Activated CD4-positive, alpha-beta T cell treated with anti-CD3 and anti-CD28 coated beads, Interleukin-2, amount 10 ng/mL, durations not matched to agents 7 days and 5 days (primary cell): Measurements from ENCODE around the gene PDE8A. TPM values are rescaled to one million over a fixed set of nuclear protein-coding genes. Genes with fewer than 3 reads are reported as not detected.

Experiments
- CTCF ChIA-PET: fragments of 350-600 bp; sonication (Branson Sonifier 250); formaldehyde crosslinking; loops from one replicate; lab custom pipeline; 2021; ENCODE audit warnings: antibody characterized with exemption; lab: Charles Lee
- POLR2A ChIA-PET: fragments of 350-600 bp; sonication (Branson Sonifier 250); formaldehyde crosslinking; loops from one replicate; lab custom pipeline; 2021; ENCODE audit warnings: antibody characterized with exemption; lab: Charles Lee
- DNase-seq: peaks from one replicate; pipeline ENCODE4 v3.0.0-alpha.2; 2020
- H3K27ac Mint-ChIP-seq: one replicate; pipeline ENCODE4 v1.8.0; 2021; ENCODE audit warnings: mild to moderate bottlenecking, moderate library complexity, mixed read lengths
- H3K27me3 Mint-ChIP-seq: one replicate; pipeline ENCODE4 v1.8.0; 2021; ENCODE audit warnings: mixed read lengths
- H3K36me3 Mint-ChIP-seq: one replicate; pipeline ENCODE4 v1.8.0; 2021; ENCODE audit warnings: low read depth, mixed read lengths
- H3K4me1 Mint-ChIP-seq: one replicate; pipeline ENCODE4 v1.8.0; 2021; ENCODE audit warnings: mixed read lengths
- H3K4me3 Mint-ChIP-seq: one replicate; pipeline ENCODE4 v1.8.0; 2021; ENCODE audit warnings: mild to moderate bottlenecking, moderate library complexity, mixed read lengths
- H3K9me3 Mint-ChIP-seq: one replicate; pipeline ENCODE4 v1.8.0; 2021; ENCODE audit warnings: mixed read lengths
- total RNA-seq, 2 experiments: library from RNA; stranded (reverse); gene quantifications; one replicate each; pipeline ENCODE4 v1.2.3, GENCODE V29; 2021

PDE8A gene
- total RNA-seq, 2 experiments from 2014 or later = 17.0 to 18.2 TPM

DNA sequence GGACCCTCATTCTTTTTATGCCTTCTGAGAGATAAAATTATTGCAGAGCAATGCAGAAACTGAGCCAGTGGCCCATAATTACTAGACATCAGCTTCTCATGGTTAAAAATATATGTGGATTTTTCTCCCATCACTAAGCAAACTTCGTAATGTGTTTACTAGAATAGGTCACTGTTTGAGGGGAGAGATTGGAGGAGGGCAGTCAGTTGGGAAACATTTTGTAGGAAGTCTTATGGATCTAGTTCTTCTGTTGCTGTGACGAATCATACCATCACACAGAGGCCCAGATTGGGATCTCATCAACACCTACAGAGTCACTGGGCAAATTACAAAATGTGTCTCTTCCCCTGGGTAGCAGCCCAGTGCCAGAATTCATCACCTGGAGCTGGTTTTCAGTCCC, 81.4 kb downstream of the PDE8A start:
- Mint-ChIP-seq H3K4me1 (peaks cover 15% of the 10 kb centered on the region), H3K27ac (no peak overlapping the region)

GRCh38 chr15:85063522-85064079, 81.9 kb downstream of the PDE8A start:
- ChIA-PET POLR2A (no interaction called here), CTCF (interaction anchor here (1.1 kb wide), 1 partner anchor 299 kb away, joined by 3 read pairs; no protein-coding TSS in a partner anchor)
- Mint-ChIP-seq H3K4me1 (peaks cover 15% of the 10 kb centered on the region), H3K9me3 (peaks cover 17% of the 10 kb centered on the region), H3K27ac (no peak overlapping the region), H3K36me3 (peaks cover 18% of the 10 kb centered on the region), H3K27me3 (no peaks in the 10 kb centered on the region), H3K4me3 (no peak overlapping the region)
- DNase-seq = no peak

More for the DNA sequence above, 81.4 kb downstream of the PDE8A start:
- H3K27me3 Mint-ChIP-seq = no peaks in the 10 kb centered on the region
- peaks cover 17% of the 10 kb centered on the region for H3K9me3 Mint-ChIP-seq
- no peak overlapping the region for H3K4me3 Mint-ChIP-seq
- peaks cover 14% of the 10 kb centered on the region for H3K36me3 Mint-ChIP-seq
- CTCF ChIA-PET = interaction anchor here (1.1 kb wide), 1 partner anchor 300 kb away, joined by 3 read pairs; no protein-coding TSS in a partner anchor
- DNase-seq = no peak
- POLR2A ChIA-PET = no interaction called here

GRCh38 chr15:85064710-85065109, 83.1 kb downstream of the PDE8A start:
- Mint-ChIP-seq H3K36me3 (peaks cover 18% of the 10 kb centered on the region), H3K27me3 (no peaks in the 10 kb centered on the region), H3K4me1 (peaks cover 8% of the 10 kb centered on the region), H3K27ac (no peak overlapping the region), H3K9me3 (peaks cover 10% of the 10 kb centered on the region), H3K4me3 (no peak overlapping the region)
- CTCF ChIA-PET = no interaction called here
- no peak for DNase-seq
- POLR2A ChIA-PET = no interaction called here

DNA sequence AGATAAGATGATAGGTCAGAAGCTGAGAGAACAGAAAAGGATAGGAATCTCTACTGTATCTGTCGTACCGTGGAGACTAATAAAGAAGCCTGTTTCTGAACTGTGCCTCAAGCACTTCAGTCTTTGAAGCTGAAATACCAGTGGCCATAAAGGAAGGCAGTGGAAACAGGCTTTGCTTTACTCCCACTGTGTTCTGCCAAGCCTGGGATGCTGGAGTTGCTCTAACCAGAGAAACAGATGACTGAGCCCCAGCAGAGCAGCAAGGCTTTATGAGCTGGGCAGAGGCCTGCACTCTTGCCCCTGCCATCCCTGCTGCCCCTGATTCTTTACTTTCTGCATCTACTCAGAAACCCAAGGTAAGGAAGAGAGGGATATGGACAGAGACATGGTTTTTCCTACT, 89.4 kb downstream of the PDE8A start:
- peaks cover 9% of the 10 kb centered on the region for H3K36me3 Mint-ChIP-seq
- peaks cover 6% of the 10 kb centered on the region for H3K4me1 Mint-ChIP-seq
- H3K9me3 Mint-ChIP-seq = no peaks in the 10 kb centered on the region
- ChIA-PET POLR2A (no interaction called here), CTCF (interaction anchor here (1.2 kb wide), 1 partner anchor 43 kb away, joined by 3 read pairs; no protein-coding TSS in a partner anchor)
- no peaks in the 10 kb centered on the region for H3K27me3 Mint-ChIP-seq
- DNase-seq = no peak
- H3K4me3 Mint-ChIP-seq = no peak overlapping the region
- H3K27ac Mint-ChIP-seq = no peak overlapping the region

DNA sequence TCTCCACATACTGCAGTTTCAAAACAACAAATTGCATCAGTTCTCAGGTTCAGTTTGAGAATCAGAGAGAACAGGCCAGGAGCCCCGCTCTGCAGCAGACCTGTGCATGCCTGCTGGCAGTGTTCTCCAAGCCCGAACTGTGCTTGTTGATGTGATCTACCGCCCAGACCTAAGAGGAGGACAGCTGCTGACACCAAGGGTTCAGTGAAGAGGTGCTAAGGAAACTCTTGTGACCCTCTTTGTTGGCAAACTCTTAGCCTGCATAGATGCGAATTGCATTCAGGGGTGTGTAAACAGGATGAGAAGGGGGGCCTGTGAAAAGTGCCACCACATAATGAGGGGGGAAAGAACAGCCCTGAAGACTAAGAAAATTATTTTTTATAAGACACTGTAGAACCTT, 89.8 kb downstream of the PDE8A start:
- H3K27me3 Mint-ChIP-seq = no peaks in the 10 kb centered on the region
- no peak for DNase-seq
- no peak overlapping the region for H3K4me3 Mint-ChIP-seq
- ChIA-PET CTCF (no interaction called here), POLR2A (no interaction called here)
- no peaks in the 10 kb centered on the region for H3K9me3 Mint-ChIP-seq
- H3K36me3 Mint-ChIP-seq = peaks cover 9% of the 10 kb centered on the region
- H3K27ac Mint-ChIP-seq = no peak overlapping the region
- H3K4me1 Mint-ChIP-seq = peaks cover 6% of the 10 kb centered on the region

DNA sequence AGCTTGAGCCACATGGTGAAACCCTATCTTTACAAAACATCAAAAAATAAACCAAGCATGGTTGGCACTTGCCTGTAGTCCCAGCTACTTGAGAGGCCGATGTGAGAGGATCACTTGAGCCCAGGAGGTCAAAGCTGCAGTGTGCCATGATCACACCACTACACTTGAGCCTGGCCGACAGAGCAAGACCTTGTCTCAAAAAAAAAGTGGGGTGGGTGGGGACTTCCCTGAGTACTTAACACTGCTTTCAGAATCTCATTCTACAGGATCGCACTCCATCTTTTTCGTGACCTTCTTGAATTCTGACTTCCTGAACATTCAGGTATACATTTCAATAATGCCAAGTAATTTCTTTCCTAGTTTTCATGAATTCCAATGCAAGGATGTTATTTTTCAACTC, 91.3 kb downstream of the PDE8A start:
- no peak overlapping the region for H3K27ac Mint-ChIP-seq
- H3K27me3 Mint-ChIP-seq = no peaks in the 10 kb centered on the region
- peaks cover 6% of the 10 kb centered on the region for H3K4me1 Mint-ChIP-seq
- no peaks in the 10 kb centered on the region for H3K9me3 Mint-ChIP-seq
- ChIA-PET CTCF (no interaction called here), POLR2A (no interaction called here)
- no peak overlapping the region for H3K4me3 Mint-ChIP-seq
- peaks cover 10% of the 10 kb centered on the region for H3K36me3 Mint-ChIP-seq
- no peak for DNase-seq

DNA sequence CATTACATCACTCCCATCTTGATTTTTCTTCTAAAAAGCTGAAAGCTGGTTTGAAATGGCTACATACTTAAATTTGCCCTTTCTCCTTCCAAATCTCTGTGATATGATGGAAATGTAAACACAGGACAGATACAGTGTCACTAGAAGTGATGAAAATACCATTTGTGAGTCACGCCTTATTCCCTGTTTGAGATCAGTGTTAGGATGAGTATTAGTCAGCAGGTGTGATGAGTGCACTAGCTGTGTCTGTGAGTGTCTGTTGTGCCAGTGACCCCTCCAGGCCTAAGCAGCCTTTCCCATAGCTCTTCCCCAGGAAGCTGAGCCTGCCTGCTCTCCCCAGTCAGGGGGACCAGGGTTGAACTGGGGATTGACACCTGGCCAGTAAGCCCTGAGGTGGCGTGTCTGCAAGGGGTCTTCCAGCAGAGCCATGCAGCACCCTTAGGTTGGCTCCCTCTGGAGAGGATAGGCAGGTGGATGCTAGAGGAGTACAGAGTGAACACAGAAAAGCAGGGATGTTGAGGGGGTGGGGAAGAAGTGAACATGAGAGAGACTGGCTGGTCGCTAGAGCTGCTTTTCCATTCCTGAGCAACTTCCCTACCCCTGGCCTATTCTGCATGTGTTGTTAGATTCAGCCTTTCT, 92.0 kb downstream of the PDE8A start:
- Mint-ChIP-seq H3K9me3 (no peaks in the 10 kb centered on the region), H3K27ac (no peak overlapping the region), H3K4me3 (no peak overlapping the region), H3K4me1 (peaks cover 6% of the 10 kb centered on the region), H3K27me3 (no peaks in the 10 kb centered on the region), H3K36me3 (peaks cover 7% of the 10 kb centered on the region)
- POLR2A ChIA-PET = no interaction called here
- CTCF ChIA-PET = no interaction called here
- no peak for DNase-seq

DNA sequence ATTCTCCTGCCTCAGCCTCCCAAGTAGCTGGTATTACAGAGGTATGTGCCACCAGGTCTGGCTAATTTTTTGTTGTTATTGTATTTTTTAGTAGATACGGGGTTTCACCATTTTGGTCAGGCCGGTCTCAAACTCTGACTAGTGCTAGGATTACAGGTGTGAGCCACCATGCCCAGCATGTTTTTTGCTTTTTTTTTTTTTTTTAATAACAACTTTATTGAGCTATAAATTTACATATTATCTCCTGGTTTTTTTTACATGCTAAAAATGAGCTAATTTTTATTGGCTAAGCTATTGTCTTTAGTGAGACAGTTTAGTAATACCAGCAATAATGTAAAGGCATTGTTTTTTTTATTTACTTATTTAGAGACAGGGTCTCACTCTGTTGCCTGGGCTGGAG, 105.2 kb downstream of the PDE8A start:
- H3K27ac Mint-ChIP-seq = no peak overlapping the region
- peaks cover 13% of the 10 kb centered on the region for H3K36me3 Mint-ChIP-seq
- CTCF ChIA-PET = no interaction called here
- H3K4me3 Mint-ChIP-seq = no peak overlapping the region
- POLR2A ChIA-PET = no interaction called here
- no peaks in the 10 kb centered on the region for H3K27me3 Mint-ChIP-seq
- no peaks in the 10 kb centered on the region for H3K4me1 Mint-ChIP-seq
- no peak for DNase-seq
- no peaks in the 10 kb centered on the region for H3K9me3 Mint-ChIP-seq

DNA sequence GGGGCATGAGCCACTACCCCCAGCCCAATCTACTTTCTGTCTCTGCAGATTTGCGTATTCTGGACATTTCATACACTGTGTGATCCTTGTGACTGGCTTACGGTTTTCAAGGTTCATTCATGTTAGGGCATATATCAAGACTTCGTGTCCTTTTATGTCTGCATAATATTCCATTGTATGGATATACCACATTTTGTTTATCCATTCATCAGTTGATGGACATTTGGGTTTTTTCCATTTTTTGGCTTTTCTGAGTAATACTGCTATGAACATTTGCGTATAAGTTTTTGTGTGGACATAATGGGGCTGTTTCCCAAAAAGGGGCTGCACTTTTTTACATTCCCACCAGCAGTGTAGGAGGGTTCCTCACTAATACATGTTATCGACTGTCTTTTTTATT, 106.6 kb downstream of the PDE8A start:
- Mint-ChIP-seq H3K27me3 (no peaks in the 10 kb centered on the region), H3K4me1 (no peaks in the 10 kb centered on the region), H3K9me3 (no peaks in the 10 kb centered on the region), H3K36me3 (peaks cover 17% of the 10 kb centered on the region), H3K27ac (no peak overlapping the region), H3K4me3 (no peak overlapping the region)
- DNase-seq = no peak
- ChIA-PET CTCF (interaction anchor here (0.7 kb wide), 1 partner anchor 8 kb away, joined by 3 read pairs; no protein-coding TSS in a partner anchor), POLR2A (no interaction called here)

DNA sequence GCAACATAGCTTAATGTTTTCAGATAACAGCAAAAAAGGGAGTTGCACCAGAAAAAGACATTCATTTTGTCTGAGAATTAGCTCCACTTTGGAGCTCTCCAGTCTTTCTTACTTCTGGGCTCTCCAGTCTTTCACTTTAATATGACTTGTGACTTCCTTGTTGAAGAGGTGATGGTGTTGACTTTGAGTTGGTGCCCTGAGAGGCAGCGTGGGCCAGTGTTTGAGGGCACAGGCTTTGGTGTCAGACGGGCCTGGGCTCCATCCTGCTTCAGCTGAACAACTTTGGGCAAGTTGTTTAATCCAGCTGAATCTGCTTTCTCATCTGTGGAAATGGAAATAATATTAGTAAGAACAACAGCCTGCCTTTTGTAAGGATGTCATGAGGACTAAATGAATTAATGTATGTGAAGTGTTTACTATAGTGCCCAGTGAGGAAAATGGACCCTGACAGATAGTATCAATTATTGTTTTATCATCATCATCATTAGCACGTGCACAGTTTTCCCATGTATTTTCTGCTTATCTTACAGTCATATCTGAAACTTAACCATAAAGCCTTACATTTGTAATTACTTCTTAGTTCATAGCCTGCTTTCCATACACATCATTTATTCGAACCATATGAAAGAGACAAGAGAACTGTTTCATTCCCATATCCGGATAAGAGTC, 108.4 kb downstream of the PDE8A start:
- POLR2A ChIA-PET = no interaction called here
- no peaks in the 10 kb centered on the region for H3K4me1 Mint-ChIP-seq
- H3K36me3 Mint-ChIP-seq = peaks cover 21% of the 10 kb centered on the region
- H3K4me3 Mint-ChIP-seq = no peak overlapping the region
- no peaks in the 10 kb centered on the region for H3K27me3 Mint-ChIP-seq
- CTCF ChIA-PET = no interaction called here
- DNase-seq = no peak
- no peaks in the 10 kb centered on the region for H3K9me3 Mint-ChIP-seq
- H3K27ac Mint-ChIP-seq = no peak overlapping the region

GRCh38 chr15:85091990-85092389, 110.3 kb downstream of the PDE8A start:
- Mint-ChIP-seq H3K27me3 (no peaks in the 10 kb centered on the region), H3K4me3 (no peak overlapping the region), H3K4me1 (no peaks in the 10 kb centered on the region), H3K36me3 (peaks cover 18% of the 10 kb centered on the region), H3K27ac (no peak overlapping the region), H3K9me3 (no peaks in the 10 kb centered on the region)
- no peak for DNase-seq
- CTCF ChIA-PET = interaction anchor here (0.6 to 0.8 kb wide), 2 partner anchors 12 to 747 kb away, joined by 3 to 4 read pairs; no protein-coding TSS in a partner anchor
- POLR2A ChIA-PET = no interaction called here

- ChIA-PET POLR2A (no interaction called here), CTCF (no interaction called here)
- no peaks in the 10 kb centered on the region for H3K4me1 Mint-ChIP-seq
- H3K36me3 Mint-ChIP-seq = peaks cover 16% of the 10 kb centered on the region
- no peak overlapping the region for H3K4me3 Mint-ChIP-seq
- H3K9me3 Mint-ChIP-seq = no peaks in the 10 kb centered on the region
- H3K27ac Mint-ChIP-seq = no peak overlapping the region
- no peaks in the 10 kb centered on the region for H3K27me3 Mint-ChIP-seq
- DNase-seq = no peak
Observed at GRCh38 chr15:85094685-85095084, 113.0 kb downstream of the PDE8A start.

GRCh38 chr15:85095566-85095965, 113.9 kb downstream of the PDE8A start:
- Mint-ChIP-seq H3K4me3 (no peak overlapping the region), H3K9me3 (no peaks in the 10 kb centered on the region), H3K4me1 (no peaks in the 10 kb centered on the region), H3K27ac (no peak overlapping the region), H3K27me3 (no peaks in the 10 kb centered on the region), H3K36me3 (peaks cover 18% of the 10 kb centered on the region)
- ChIA-PET CTCF (no interaction called here), POLR2A (no interaction called here)
- no peak for DNase-seq
